ENCODE measurements around the gene ASXL1. TPM values are rescaled to one million over a fixed set of nuclear protein-coding genes. Genes with fewer than 3 reads are reported as not detected.
"Not testable (repeated sequence)": the region's sequence is repeated elsewhere in the genome, so short reads cannot be mapped to it uniquely, and the experiment has no call there.

The ASXL1 gene
- polyA plus RNA-seq, 1 experiment: 40.8 TPM

GRCh38 chr20:32382102-32382950, 24.2 kb downstream of the ASXL1 start:
- TF ChIP-seq CTCF (IDR thresholded peaks at IDR 0.05; ENCODE audit: insufficient read depth, low read depth, low read length): no peak
- Histone ChIP-seq H3K36me3 (ENCODE audit: control insufficient read depth, insufficient read depth, low read length) (peaks cover 2% of the 10 kb centered on the region; the same call in 1 of the 2 replicates), H3K4me3 (ENCODE audit: low read depth, low read length) (no peak overlapping the region), H3K27me3 (ENCODE audit: control insufficient read depth, insufficient read depth, low read length) (no peaks in the 10 kb centered on the region)
- POLR2A ChIA-PET: no interaction called here
- DNase-seq (ENCODE audit: low read depth): no peak
- CTCF ChIA-PET: no interaction called here

GRCh38 chr20:32383441-32383840, 25.3 kb downstream of the ASXL1 start:
- H3K36me3 ChIP-seq (ENCODE audit: control insufficient read depth, insufficient read depth, low read length); POLR2A ChIA-PET; H3K27me3 ChIP-seq (ENCODE audit: control insufficient read depth, insufficient read depth, low read length); H3K4me3 ChIP-seq (ENCODE audit: low read depth, low read length); DNase-seq (ENCODE audit: low read depth); CTCF ChIA-PET: not testable (repeated sequence)

GRCh38 chr20:32385541-32385940, 27.4 kb downstream of the ASXL1 start:
- Histone ChIP-seq H3K27me3 (ENCODE audit: control insufficient read depth, insufficient read depth, low read length) (no peaks in the 10 kb centered on the region), H3K36me3 (ENCODE audit: control insufficient read depth, insufficient read depth, low read length) (peaks cover 2% of the 10 kb centered on the region; the same call in 1 of the 2 replicates), H3K4me3 (ENCODE audit: low read depth, low read length) (no peak overlapping the region)
- no peak for TF ChIP-seq CTCF (IDR thresholded peaks at IDR 0.05; ENCODE audit: insufficient read depth, low read depth, low read length)
- ChIA-PET POLR2A (interaction anchor here (0.5 kb wide), 1 partner anchor 45 kb away, joined by 3 read pairs; no protein-coding TSS in a partner anchor), CTCF (interaction anchor here (0.6 to 1.3 kb wide), 4 partner anchors 11 to 99 kb away, joined by 3 to 5 read pairs (median 4); no protein-coding TSS in a partner anchor)
- DNase-seq (ENCODE audit: low read depth): no peak

GRCh38 chr20:32386091-32386490, 28.0 kb downstream of the ASXL1 start:
- no peak for DNase-seq (ENCODE audit: low read depth)
- Histone ChIP-seq H3K4me3 (ENCODE audit: low read depth, low read length) (no peak overlapping the region), H3K27me3 (ENCODE audit: control insufficient read depth, insufficient read depth, low read length) (no peaks in the 10 kb centered on the region), H3K36me3 (ENCODE audit: control insufficient read depth, insufficient read depth, low read length) (peaks cover 1% of the 10 kb centered on the region; the same call in 1 of the 2 replicates)
- POLR2A ChIA-PET: no interaction called here
- no peak for TF ChIP-seq CTCF (IDR thresholded peaks at IDR 0.05; ENCODE audit: insufficient read depth, low read depth, low read length)
- CTCF ChIA-PET: interaction anchor here (1.0 kb wide), 1 partner anchor 11 kb away, joined by 3 read pairs; no protein-coding TSS in a partner anchor

- POLR2A ChIA-PET: no interaction called here
- TF ChIP-seq CTCF (IDR thresholded peaks at IDR 0.05; ENCODE audit: insufficient read depth, low read depth, low read length): no peak
- CTCF ChIA-PET: no interaction called here
- Histone ChIP-seq H3K27me3 (ENCODE audit: control insufficient read depth, insufficient read depth, low read length) (no peaks in the 10 kb centered on the region), H3K4me3 (ENCODE audit: low read depth, low read length) (no peak overlapping the region), H3K36me3 (ENCODE audit: control insufficient read depth, insufficient read depth, low read length) (peaks cover 2% of the 10 kb centered on the region; the same call in 1 of the 2 replicates)
- DNase-seq (ENCODE audit: low read depth): no peak
Measured at GRCh38 chr20:32387252-32387651, 29.1 kb downstream of the ASXL1 start.
